NB4 (cell line): Measurements from ENCODE around the gene ZFAND3.

Source experiments
- DNase-seq: peaks from one replicate; pipeline ENCODE4 v3.0.0; 2010; ENCODE audit warnings: low read depth
- H3K4me3 ChIP-seq: one replicate; pipeline ENCODE4 v1.5.1; 2011; ENCODE audit warnings: mild to moderate bottlenecking, low read depth, low read length, moderate library complexity
- MAX ChIP-seq: IDR thresholded peaks from 2 replicates; pipeline ENCODE4 v1.6.1; 2011; ENCODE audit warnings: low read depth, low read length
- MYC ChIP-seq: IDR thresholded peaks from 2 replicates; pipeline ENCODE4 v1.6.1; 2011; ENCODE audit warnings: low read depth, low read length
- POLR2A ChIP-seq: IDR thresholded peaks from 2 replicates; pipeline ENCODE4 v1.6.1; 2011; ENCODE audit warnings: mild to moderate bottlenecking; ENCODE audit not compliant: insufficient read length; ENCODE audit errors: extremely low read depth
- TF ChIP-seq, protein P1 (sequence below): IDR thresholded peaks from one replicate; pipeline ENCODE4 v1.5.1; 2012; ENCODE audit warnings: low read depth, low read length

Gene ZFAND3

DNA sequence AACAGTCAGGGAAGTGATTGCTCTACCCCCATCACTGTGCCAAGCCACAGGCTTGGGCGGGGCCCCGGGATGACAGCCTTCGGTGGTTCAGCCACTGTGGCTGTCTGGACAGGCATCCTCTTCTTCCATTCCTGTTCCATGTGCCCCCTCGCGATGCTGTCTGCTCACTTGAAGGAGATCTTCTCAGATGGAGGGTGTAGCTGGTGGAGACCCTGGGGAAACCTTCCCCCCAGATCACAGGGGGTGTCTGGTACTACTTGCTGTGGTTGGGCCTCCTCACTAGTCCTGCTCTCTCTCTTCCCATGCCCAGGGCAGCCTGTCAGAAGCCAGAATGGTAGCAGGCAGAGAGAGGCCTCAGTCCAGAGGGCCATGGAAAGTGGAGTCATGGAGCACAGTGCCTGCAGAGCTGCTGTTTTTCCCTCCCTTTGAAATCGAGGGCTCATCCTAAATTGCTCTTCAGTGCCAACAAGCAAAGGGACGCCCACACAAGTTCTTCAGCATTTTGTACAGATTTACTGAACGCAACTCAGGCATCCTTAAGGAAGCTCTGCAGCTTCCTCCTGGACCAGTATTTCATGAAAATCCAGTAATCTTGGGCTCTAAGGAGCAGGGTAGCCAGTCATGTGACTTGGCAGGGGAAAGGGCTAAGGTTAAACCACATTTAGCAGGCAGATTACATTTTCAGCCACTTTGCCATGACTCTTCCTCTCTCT, 326.6 kb downstream of the ZFAND3 start:
- H3K4me3 ChIP-seq = no peak overlapping the region
- TF ChIP-seq MYC = no peak
- TF ChIP-seq, protein P1, sequence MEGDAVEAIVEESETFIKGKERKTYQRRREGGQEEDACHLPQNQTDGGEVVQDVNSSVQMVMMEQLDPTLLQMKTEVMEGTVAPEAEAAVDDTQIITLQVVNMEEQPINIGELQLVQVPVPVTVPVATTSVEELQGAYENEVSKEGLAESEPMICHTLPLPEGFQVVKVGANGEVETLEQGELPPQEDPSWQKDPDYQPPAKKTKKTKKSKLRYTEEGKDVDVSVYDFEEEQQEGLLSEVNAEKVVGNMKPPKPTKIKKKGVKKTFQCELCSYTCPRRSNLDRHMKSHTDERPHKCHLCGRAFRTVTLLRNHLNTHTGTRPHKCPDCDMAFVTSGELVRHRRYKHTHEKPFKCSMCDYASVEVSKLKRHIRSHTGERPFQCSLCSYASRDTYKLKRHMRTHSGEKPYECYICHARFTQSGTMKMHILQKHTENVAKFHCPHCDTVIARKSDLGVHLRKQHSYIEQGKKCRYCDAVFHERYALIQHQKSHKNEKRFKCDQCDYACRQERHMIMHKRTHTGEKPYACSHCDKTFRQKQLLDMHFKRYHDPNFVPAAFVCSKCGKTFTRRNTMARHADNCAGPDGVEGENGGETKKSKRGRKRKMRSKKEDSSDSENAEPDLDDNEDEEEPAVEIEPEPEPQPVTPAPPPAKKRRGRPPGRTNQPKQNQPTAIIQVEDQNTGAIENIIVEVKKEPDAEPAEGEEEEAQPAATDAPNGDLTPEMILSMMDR = no peak
- no peak for TF ChIP-seq MAX
- no peak for TF ChIP-seq POLR2A
- DNase-seq = no peak

DNA sequence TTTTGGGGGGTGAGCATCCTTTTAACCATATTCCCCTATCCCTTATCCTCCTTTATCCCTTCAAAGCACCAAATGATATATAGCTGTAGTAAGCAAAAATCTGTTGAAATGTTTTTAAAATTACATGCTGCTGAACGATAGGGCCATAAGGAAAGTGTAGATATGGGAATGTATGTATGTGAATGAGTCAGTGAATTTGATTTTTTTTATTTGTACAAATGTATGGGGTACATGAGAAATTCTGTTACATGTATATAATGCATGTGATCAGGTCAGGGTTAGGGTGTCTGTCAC, 327.2 kb downstream of the ZFAND3 start:
- no peak overlapping the region for H3K4me3 ChIP-seq
- DNase-seq = no peak
- no peak for TF ChIP-seq POLR2A
- TF ChIP-seq MYC = no peak
- no peak for TF ChIP-seq MAX
- TF ChIP-seq, protein P1 = no peak

DNA sequence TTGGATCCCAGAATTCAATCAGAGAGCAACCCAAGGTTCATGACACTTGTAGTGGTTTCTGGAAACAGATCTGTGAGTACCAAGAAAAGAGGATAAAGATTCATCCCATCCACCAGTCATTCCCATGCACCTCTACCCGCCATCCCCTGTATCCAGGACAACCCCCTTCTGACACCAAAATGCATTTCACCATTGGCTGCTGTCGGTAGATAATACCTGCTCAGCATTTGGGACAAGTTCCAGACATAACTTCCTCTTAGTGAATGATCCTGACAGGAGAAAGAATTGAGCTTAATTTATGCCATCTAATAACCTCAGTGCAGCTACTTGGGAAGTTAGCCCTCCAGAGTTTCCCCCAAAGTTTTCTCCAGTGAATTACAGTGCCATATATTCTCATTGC, 329.1 kb downstream of the ZFAND3 start:
- TF ChIP-seq MYC = no peak
- TF ChIP-seq, protein P1 = no peak
- no peak for TF ChIP-seq MAX
- TF ChIP-seq POLR2A = no peak
- no peak for DNase-seq
- H3K4me3 ChIP-seq = no peak overlapping the region

GRCh38 chr6:38149531-38149930, 330.0 kb downstream of the ZFAND3 start:
- TF ChIP-seq MAX (no peak), POLR2A (no peak), MYC (no peak)
- TF ChIP-seq, protein P1 = no peak
- DNase-seq = no peak
- H3K4me3 ChIP-seq = no peak overlapping the region

DNA sequence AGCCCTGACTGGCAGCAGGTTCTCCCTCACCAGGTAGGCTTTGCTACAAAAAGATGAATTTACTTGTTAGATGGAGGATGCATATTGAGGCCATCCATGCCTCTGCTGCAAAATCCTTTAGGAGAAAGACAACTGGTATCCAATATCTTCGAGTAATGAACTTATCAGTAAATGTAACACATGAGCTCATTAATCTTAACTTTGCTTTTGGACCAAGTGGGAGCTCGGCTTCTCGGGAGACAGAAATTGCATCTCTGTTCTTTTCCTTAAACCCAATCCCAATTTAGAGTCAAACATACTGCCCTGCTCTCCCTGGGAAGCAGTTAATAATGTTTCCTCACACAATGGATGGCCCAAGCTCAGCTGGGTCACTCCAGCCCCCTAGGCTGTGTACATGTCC, 330.5 kb downstream of the ZFAND3 start:
- H3K4me3 ChIP-seq = no peak overlapping the region
- no peak for TF ChIP-seq MYC
- TF ChIP-seq, protein P1 = no peak
- no peak for TF ChIP-seq MAX
- no peak for TF ChIP-seq POLR2A
- DNase-seq = no peak

DNA sequence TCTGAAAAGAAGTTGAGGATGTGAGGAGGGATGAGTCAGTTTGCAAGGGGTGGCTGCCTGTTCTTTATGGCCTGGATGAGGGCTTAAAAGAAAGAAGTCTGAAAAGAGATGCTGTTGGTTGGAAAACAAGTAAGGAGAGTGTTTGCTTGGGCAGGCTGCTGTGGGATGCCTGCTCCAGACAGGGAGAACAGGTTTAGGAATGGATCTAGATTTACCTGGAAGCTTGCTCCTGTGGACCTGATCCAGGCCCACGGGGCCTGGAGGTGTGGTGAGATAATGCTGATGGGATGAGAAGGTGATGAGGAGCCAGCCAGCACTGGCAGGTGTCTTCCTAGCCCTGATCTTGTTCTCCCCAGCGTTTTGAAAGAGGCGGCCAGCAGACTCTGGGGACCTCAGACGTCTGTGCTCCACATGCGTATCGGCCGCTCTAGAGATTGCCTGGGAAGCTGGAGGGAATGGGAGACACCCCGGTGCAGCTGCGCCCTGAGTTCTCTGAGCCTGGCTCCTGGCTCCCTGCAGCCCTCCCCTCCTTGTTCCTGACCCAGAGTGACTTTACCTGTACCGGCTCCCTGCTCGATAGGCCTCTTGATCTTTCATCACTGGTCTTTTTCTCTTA, 331.3 kb downstream of the ZFAND3 start:
- DNase-seq = no peak
- no peak overlapping the region for H3K4me3 ChIP-seq
- no peak for TF ChIP-seq MAX
- no peak for TF ChIP-seq POLR2A
- TF ChIP-seq MYC = no peak
- TF ChIP-seq, protein P1 = no peak
